Loucy (cell line): Measurements from ENCODE around the gene RPS6KA3.

Experiments
- H2AFZ ChIP-seq: fragments of 200-600 bp; sonication (generic); 2 replicates; pipeline ENCODE4 v1.6.0; 2016; ENCODE audit warnings: antibody characterized with exemption, mild to moderate bottlenecking, low read length, moderate library complexity
- H3F3A ChIP-seq: fragments of 200-600 bp; 2 replicates; pipeline ENCODE4 v1.6.0; 2016; ENCODE audit warnings: antibody characterized with exemption, low read depth, mild to moderate bottlenecking
- H3K27me3 ChIP-seq: fragments of 200-600 bp; sonication (generic); 2 replicates; pipeline ENCODE4 v1.6.1; 2014; ENCODE audit warnings: low read length, mild to moderate bottlenecking; ENCODE audit not compliant: insufficient read depth, poor library complexity, severe bottlenecking
- H3K36me3 ChIP-seq: fragments of 200-600 bp; sonication (generic); 2 replicates; pipeline ENCODE4 v1.6.1; 2016; ENCODE audit warnings: low read length; ENCODE audit not compliant: insufficient read depth
- H3K4me1 ChIP-seq: fragments of 200-600 bp; sonication (generic); 2 replicates; pipeline ENCODE4 v1.5.1; 2014; ENCODE audit warnings: low read length, mild to moderate bottlenecking; ENCODE audit not compliant: insufficient read depth, poor library complexity, severe bottlenecking
- H3K4me2 ChIP-seq: fragments of 200-600 bp; sonication (generic); 2 replicates; pipeline ENCODE4 v1.6.0; 2014; ENCODE audit warnings: antibody characterized with exemption, low read length, low read depth, mild to moderate bottlenecking; ENCODE audit not compliant: poor library complexity, severe bottlenecking
- H3K4me3 ChIP-seq: fragments of 200-600 bp; sonication (generic); 2 replicates; pipeline ENCODE4 v1.5.1; 2014; ENCODE audit warnings: low read length, mild to moderate bottlenecking, mixed read lengths; ENCODE audit not compliant: poor library complexity, severe bottlenecking
- H3K79me2 ChIP-seq: fragments of 200-600 bp; sonication (generic); 2 replicates; pipeline ENCODE4 v1.6.1; 2014; ENCODE audit warnings: low read length; ENCODE audit not compliant: insufficient read depth
- H3K9ac ChIP-seq: fragments of 200-600 bp; sonication (generic); 2 replicates; pipeline ENCODE4 v1.6.0; 2014; ENCODE audit warnings: mild to moderate bottlenecking, low read depth, low read length, moderate library complexity; ENCODE audit not compliant: poor library complexity, severe bottlenecking
- H3K9me2 ChIP-seq: fragments of 200-600 bp; sonication (generic); replicated peaks from 2 replicates; pipeline ENCODE4 v1.6.1; 2016; ENCODE audit warnings: low read depth, low read length, mixed read lengths
- H3K9me3 ChIP-seq: fragments of 200-600 bp; sonication (generic); 2 replicates; pipeline ENCODE4 v1.6.1; 2014; ENCODE audit warnings: mild to moderate bottlenecking, antibody characterized with exemption, low read length, low read depth; ENCODE audit not compliant: insufficient read depth
- H4K20me1 ChIP-seq: fragments of 200-600 bp; sonication (generic); 2 replicates; pipeline ENCODE4 v1.6.0; 2014; ENCODE audit warnings: antibody characterized with exemption, low read length, mild to moderate bottlenecking; ENCODE audit not compliant: insufficient read depth, poor library complexity, severe bottlenecking
- EZH2phosphoT487 ChIP-seq: fragments of 200-600 bp; IDR thresholded peaks from 2 replicates; pipeline ENCODE4 v1.6.1; 2018; ENCODE audit warnings: antibody characterized with exemption, mild to moderate bottlenecking, moderate library complexity, borderline replicate concordance
- TF ChIP-seq, protein P1 (sequence below): fragments of 200-600 bp; sonication (generic); conservative IDR thresholded peaks from 2 replicates; pipeline ENCODE4 v1.5.1; 2014; ENCODE audit warnings: mild to moderate bottlenecking, antibody characterized with exemption, low read length

RPS6KA3 gene

DNA sequence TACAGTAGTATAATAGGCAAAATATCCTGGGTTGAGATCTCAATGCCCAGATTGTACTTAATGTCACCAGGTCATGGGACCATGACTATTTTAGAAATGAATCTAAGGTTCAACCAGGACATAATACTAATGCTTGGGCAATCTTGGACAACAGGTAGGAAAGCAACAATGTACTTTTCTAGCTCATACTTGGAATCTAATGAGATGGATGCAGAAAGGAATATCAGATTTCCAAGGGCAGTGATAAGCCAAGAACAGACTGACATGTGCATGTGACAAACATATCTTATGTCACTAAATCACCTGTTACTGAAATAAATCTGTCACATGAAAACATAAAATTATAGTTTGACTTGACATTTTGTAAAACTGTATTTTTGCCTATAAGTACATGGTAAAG is 51.1 kb downstream of the RPS6KA3 start:
- Histone ChIP-seq H3K4me1 (peaks cover 13% of the 10 kb centered on the region), H3K9me3 (no peaks in the 10 kb centered on the region), H3K9ac (no peak overlapping the region), H3F3A (no peaks in the 10 kb centered on the region), H3K4me2 (no peak overlapping the region), H3K27me3 (no peaks in the 10 kb centered on the region), H3K79me2 (peaks cover 88% of the 10 kb centered on the region), H2AFZ (no peak overlapping the region), H3K36me3 (peaks cover 6% of the 10 kb centered on the region; the same call in 1 of the 2 replicates), H4K20me1 (peaks cover 47% of the 10 kb centered on the region), H3K9me2 (no peaks in the 10 kb centered on the region), H3K4me3 (no peak overlapping the region)
- TF ChIP-seq EZH2phosphoT487, result no peak
- TF ChIP-seq, protein P1, sequence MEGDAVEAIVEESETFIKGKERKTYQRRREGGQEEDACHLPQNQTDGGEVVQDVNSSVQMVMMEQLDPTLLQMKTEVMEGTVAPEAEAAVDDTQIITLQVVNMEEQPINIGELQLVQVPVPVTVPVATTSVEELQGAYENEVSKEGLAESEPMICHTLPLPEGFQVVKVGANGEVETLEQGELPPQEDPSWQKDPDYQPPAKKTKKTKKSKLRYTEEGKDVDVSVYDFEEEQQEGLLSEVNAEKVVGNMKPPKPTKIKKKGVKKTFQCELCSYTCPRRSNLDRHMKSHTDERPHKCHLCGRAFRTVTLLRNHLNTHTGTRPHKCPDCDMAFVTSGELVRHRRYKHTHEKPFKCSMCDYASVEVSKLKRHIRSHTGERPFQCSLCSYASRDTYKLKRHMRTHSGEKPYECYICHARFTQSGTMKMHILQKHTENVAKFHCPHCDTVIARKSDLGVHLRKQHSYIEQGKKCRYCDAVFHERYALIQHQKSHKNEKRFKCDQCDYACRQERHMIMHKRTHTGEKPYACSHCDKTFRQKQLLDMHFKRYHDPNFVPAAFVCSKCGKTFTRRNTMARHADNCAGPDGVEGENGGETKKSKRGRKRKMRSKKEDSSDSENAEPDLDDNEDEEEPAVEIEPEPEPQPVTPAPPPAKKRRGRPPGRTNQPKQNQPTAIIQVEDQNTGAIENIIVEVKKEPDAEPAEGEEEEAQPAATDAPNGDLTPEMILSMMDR, result no peak

DNA sequence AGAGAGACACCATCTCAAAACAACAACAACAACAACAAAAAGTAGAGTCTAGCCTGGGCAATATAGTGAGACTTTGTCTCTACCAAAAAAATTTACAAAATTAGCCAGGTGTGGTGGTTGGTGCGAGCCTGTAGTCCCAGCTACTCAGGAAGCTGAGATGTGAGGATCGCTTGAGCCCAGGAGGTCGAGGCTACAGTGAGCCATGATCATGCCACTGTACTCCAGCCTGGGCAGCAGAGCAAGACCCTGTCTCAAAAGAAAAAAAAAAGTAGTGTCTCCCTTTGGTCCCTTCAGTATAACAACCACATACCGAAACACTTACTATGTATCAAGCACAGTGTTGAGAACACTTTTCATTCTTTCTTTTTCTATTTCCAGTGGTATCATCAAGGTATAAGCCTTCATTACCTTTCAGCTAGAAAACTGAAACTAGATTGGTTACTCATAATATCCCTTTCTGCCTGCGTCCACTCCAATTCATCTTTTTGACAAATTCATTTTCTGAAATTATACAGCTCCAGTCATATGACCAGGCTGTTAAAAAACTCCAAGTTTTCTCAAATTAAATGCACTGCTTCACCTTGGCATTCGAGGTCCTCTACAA is 54.1 kb downstream of the RPS6KA3 start:
- TF ChIP-seq EZH2phosphoT487, result no peak
- TF ChIP-seq, protein P1, result no peak
- H3K79me2 ChIP-seq, result peaks cover 75% of the 10 kb centered on the region
- no peaks in the 10 kb centered on the region for H3K9me3 ChIP-seq
- H3K4me1 ChIP-seq, result peaks cover 10% of the 10 kb centered on the region
- peaks cover 22% of the 10 kb centered on the region; the same call in 1 of the 2 replicates for H3K36me3 ChIP-seq
- no peaks in the 10 kb centered on the region for H3F3A ChIP-seq
- H3K4me3 ChIP-seq, result no peak overlapping the region
- H4K20me1 ChIP-seq, result peaks cover 48% of the 10 kb centered on the region
- H3K9me2 ChIP-seq, result no peaks in the 10 kb centered on the region
- no peak overlapping the region for H3K9ac ChIP-seq
- no peak overlapping the region for H2AFZ ChIP-seq
- H3K4me2 ChIP-seq, result no peak overlapping the region
- no peaks in the 10 kb centered on the region for H3K27me3 ChIP-seq

DNA sequence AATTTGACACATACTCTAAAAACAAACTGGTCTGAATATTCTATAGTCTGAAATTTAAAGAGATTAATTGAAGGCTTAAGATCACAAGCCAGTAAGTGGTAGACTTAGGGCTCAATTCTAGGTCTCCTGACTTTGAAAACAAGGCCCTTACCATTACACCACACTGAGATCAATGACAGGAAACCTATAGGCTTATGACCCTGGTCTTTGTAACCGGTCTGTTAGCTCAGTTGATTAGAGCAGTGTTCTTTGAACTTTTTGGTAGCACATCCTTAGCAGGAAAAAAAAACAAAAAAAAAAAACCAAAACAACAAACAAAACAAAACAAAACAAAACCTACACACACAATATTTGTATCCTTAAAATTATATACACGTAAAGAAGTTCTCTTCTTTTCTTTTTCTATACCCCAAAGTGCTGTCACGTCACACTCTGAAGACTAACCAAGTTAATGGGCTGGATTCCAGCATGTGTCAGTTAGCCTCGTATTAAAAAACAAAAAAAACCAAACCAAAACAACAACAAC is 55.4 kb downstream of the RPS6KA3 start:
- no peak overlapping the region for H3K9ac ChIP-seq
- H3K36me3 ChIP-seq, result peaks cover 33% of the 10 kb centered on the region; the same call in 1 of the 2 replicates
- no peak overlapping the region for H3K4me2 ChIP-seq
- H3K4me3 ChIP-seq, result no peak overlapping the region
- peaks cover 39% of the 10 kb centered on the region for H4K20me1 ChIP-seq
- H3K79me2 ChIP-seq, result peaks cover 68% of the 10 kb centered on the region
- H3K9me2 ChIP-seq, result no peaks in the 10 kb centered on the region
- peaks cover 4% of the 10 kb centered on the region for H3K4me1 ChIP-seq
- H3K9me3 ChIP-seq, result no peaks in the 10 kb centered on the region
- no peaks in the 10 kb centered on the region for H3K27me3 ChIP-seq
- H3F3A ChIP-seq, result no peaks in the 10 kb centered on the region
- TF ChIP-seq EZH2phosphoT487, result no peak
- TF ChIP-seq, protein P1, result no peak
- H2AFZ ChIP-seq, result no peak overlapping the region
